ENCODE measurements around the gene GPR25.

The GPR25 gene

DNA sequence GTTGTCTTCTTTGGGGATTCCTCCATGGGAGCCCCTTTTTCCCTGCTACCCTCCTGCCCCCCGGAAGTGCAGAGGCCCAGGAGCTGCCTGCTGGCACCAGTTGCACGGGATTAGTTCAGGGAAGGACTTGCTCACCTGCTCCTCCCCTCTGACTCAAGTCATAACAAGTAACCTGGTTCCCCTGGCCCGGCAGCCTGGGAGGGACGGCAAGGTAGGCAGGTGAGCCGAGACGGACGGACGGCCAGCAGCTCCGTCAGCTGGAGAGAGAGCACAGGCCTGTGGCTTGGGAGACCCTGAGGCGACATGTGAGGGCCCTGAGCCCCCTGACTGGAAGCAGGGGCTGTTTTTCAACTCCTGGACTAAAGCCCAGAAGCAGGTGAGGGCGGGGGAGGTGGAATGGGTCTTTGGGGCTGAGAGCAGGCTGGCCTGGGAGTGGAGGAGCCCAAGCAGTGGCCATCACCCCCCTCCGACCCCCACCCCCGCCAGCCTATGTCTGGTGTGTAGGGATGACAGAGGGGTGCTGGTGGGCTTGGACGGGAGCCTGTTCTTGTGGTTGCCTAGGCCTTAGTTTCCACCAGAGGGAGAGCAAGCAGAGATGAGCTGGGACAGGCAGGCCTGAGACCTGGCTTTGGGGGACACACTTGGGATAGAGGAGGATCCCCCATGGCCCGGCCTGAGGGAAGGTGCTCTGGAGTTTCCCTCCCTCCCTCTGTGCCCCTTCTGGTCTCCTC lies 22.1 kb downstream of the GPR25 start, which contains the start of gene INAVA:
Gene INAVA, plus strand, starts transcription at position 189 of the 731 bp plus-strand sequence. CDS start 3,501 bp downstream, outside the sequence.
- no peak for DNase-seq (ENCODE audit: low spot score)

DNA sequence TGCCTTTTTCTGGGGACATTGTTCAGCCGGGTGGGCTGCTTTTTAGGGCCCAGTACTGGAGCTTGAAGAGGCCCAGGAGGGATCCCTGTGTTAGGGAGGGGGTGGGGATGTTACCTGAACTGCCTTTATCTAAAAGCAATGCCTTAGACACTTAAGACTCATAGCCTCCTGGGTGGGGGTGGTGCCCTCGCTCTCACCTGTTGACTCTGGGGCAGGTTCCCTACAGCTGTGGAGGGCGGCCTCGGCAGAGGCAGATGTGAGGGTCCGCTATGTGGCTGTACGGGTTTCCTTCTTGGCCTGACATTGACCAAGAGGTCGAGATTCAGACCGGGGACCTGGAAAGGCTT lies 22.6 kb downstream of the GPR25 start:
- DNase-seq (ENCODE audit: low spot score): no peak

DNA sequence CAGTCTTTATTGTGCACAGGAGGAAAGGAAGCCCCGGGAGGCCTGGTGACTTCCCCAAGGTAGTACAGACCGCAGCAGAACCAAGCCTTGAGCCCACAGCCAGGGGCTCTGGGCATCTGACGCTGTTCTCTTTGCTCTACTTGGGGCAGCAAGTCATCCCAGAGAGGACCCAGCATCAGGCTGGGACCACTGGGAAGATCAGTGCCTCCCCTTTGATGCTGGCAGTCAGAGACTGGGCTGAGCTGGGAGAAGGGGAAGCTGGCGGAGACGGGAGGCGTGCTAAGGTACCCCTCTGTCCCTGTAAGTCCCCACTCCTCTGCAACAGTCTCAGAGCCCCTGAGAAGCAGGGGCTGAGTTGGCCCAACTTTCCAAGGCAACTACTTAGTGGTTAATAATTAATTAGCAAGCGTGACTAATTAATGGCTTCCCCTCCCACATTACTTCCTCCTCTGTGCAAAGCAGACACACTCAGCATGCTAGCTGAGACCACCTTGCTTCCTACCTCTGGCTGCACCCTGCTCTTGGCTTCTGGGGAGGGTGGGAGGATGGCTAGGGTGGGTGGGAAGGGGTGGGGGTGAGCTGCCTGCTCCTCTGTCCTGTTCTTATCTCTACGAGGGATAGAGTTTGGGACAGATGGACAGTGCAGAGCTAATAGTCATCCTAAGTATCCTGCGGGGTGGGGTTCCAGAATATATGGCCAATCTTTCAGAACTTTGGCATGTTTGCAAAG lies 23.2 kb downstream of the GPR25 start:
- no peak for DNase-seq (ENCODE audit: low spot score)

DNA sequence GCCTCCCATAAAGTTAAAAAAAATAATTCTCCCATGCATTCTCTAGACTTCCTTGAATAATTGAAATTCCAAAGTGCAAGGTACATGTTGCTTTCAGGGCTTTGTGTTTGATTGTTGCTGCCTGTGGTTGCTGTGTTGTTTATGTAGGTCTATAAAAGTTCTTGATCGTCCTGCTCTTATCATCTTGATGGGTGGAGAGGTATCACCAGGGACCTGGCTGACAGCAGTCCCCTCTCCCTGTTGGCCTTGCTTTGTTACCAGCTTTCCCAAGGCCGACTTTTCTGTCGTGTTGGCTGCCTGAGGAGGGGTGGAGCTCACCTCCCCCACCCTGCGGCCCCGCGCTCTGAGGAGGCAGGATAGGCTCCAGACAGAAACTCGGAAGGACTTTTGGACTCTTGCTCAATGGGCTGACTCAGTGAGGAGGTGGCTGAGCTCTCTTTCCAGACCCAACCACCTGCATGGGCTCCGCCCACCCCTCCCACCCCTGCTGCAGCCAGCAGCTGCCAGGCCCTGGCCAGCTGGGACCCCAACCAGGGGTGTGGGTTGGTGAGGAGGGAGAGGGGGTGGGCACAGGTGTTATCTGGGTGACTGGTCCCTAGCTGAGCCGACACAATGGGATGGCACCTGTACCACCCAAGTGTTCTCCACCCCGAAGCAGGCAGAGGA lies 23.9 kb downstream of the GPR25 start:
- no peak for DNase-seq (ENCODE audit: low spot score)

DNA sequence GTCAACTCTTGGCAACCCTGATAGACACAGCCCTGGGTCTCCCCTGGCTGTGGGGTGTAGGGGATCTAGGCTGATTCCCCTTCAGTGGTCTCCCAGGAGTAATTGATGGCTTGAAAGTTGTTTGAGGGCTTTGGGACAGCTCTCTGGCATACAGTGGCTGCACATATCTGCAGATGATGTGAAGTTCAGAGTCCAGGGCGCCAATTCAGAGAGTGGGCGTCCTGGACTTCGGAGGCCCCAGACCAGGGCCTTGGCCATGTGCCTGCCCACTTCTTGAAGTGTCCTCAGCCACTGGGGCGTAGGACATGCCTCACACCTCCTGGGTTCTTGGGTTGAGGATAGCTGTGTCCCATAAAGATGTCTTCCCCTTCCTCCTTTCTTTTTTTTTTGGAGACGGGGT lies 24.5 kb downstream of the GPR25 start:
- no peak for DNase-seq (ENCODE audit: low spot score)

DNA sequence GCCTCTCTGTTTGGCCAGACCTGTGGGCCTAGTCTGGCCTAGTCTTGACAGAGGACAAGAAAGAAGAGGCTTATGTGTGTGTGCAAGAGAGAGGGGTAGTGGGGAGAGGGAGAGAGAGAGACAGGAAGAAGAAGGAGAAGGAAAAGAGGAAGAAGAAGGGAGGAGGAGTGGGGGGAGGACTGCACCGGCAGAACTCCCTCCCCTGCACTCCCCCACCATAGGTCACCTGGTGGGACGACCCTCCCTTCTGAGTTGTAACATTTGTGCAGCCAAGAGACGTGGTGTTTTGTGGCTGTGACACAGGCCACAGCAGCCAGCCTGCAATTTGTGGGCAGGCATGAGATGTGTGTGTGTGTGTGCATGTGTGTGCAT lies 26.2 kb downstream of the GPR25 start:
- no peak for DNase-seq (ENCODE audit: low spot score)

DNA sequence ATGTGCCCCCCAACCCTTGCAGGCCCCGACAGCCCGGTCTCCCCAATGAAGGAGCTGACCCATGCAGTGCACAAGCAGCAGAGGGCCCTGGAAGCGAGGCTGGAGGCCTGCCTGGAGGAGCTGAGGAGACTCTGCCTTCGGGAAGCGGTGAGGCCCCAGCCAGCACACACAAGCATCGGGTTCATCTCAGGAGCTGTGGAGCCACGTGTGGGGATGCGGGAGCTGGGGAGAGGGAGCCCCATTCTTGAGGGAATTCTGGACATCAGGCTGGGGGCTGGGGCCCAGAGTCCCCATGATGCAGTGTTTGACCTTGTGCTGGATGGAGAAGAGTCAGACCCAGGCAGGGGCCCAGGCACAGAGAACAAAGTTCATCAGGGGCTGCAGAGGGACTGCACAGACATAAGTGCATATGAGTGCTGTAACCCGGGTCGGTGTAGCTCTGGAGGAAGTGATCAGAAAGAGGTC lies 26.7 kb downstream of the GPR25 start:
- DNase-seq (ENCODE audit: low spot score): no peak

DNA sequence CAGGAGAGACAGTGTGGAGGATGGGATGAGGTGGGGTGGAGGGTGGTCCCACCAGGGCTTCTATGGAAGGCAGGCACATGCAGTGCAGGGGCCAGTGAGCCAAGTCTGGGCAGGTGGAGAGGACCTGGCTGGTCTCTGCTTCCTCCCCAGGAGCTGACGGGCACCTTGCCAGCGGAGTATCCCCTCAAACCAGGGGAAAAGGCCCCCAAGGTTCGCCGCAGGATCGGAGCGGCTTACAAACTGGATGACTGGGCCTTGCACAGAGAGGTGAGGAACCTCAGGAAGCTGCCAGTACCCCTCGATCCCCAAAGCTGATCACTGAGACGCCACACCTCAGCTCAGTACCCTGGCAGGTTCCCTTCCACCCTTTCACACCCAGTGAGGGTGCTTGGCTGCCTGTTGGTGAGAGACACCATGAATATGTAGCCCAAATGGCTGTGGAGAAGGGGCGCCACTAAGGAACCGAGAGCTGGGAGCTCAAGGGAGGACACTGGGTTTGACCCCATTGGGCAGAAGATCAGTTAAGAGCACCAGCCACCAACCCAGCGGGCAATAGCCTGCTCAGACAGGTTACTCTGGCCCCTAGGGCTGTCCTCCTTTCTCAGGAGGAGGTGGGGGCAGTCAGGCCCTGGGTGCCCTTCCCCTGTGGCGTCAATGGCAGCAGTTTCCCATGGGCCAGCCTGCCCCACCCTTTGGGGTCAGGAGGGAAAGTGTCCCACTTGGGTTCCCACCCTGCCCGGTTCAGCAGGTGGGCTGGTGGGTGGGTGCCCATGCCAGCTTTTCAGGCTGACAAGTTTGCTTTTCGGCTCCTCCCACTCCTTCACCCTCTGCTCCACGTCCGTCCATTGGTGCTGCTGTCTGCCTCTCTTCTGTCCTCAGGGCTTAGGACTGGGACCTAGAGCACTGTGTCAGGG lies 27.4 kb downstream of the GPR25 start:
- DNase-seq (ENCODE audit: low spot score): no peak

DNA sequence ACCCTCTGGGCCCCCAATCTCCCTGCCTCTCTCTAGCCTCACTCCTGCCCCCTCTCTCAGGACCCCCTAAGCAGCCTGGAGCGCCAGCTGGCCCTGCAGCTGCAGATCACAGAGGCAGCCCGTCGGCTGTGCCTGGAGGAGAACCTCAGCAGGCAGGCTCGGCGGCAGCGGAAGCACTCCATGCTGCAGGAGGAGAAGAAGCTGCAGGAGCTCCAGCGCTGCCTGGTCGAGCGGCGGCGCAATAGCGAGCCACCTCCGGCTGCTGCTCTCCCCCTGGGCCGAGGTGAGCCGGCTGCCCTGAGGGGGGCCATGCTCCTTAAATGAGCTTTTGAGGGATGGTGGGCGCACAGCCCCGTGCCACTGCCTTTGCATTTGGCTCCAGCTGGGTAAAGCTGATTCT lies 28.1 kb downstream of the GPR25 start:
- DNase-seq (ENCODE audit: low spot score): no peak

DNA sequence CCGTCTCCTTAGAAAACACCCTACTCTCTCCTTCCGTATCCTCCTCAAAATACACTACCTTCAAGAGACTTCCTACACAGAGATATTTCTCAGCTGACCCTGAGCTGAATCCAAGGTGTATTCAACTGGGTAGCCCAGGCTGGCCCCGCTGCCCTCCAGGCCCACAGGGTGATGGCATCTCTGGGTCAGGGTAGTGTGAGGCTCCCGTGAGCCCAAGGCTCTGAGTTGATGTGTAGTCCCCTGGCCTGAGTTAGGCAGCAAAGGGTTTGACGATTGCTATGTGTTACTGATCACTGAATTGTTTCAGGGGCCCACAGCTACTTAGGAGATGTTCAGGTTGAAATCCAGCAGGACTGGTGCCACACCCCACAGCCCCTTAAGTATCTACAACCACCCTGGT lies 28.6 kb downstream of the GPR25 start:
- DNase-seq (ENCODE audit: low spot score): no peak

DNA sequence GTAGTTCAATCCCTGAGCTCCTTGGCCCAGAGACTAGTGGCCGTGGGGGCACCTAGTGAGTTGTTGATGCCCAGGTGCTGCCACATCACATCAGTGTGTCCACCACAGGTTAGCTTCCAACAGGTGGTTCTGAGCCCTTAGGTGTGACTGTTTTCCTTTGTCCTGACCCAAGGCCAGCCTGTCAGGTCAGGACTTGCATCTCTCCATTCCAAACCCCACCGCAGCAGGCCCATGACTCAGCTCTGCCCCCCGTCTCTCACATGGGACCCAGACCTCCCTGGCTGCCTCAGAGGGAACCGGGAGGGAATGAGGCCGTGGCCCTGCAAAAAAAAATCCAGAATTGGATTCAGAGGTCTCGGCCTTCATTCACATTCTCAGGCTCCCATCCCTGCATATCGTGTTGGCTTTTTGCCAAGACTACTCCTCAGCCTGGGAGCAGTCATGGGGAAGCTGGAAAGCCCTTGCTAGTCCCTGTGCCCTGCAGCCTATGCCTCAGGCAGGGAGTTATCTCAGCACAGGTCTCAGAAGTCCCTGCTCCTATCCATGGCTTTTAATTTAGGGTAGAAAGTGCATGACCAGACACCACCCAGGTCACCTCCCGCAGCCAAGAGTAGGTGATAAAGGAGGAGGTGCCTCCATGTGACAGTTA lies 29.1 kb downstream of the GPR25 start:
- no peak for DNase-seq (ENCODE audit: low spot score)

DNA sequence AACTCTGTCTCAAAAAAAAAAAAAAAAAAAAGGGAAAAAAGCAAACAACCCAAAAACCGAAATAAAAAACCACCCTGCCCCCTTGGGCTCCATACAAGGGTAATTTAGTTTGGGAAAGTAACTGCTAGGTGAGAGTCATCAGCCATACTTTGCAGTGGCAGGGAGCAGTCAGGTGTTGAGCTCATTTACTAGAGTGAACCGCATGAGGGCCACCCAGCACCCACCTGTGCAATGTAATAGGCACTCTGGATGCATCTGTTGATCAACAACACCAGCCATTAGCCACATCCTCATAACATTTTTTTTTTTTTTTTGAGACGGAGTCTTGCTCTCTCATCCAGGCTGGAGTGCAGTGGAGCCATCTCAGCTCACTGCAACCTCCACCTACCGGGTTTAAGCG lies 31.0 kb downstream of the GPR25 start:
- no peak for DNase-seq (ENCODE audit: low spot score)

DNA sequence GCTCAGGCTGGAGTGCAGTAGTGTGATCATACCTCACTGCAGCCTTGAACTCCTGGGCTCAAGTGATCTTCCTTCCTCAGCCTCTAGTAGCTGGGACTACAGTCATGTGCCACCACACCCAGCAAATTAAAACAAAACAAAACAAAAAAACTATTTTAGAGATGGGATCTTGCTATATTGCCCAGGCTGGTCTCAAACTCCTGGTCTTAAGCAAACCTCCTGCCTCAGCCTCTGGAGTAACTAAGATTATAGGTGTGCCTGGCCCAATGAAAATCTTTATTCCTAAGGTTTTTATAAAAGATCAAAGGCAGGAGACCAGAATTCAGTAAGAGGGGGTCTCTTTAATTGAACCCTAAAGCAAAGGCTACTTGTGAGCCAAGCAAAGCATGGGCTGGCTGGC lies 32.0 kb downstream of the GPR25 start:
- DNase-seq (ENCODE audit: low spot score): no peak

DNA sequence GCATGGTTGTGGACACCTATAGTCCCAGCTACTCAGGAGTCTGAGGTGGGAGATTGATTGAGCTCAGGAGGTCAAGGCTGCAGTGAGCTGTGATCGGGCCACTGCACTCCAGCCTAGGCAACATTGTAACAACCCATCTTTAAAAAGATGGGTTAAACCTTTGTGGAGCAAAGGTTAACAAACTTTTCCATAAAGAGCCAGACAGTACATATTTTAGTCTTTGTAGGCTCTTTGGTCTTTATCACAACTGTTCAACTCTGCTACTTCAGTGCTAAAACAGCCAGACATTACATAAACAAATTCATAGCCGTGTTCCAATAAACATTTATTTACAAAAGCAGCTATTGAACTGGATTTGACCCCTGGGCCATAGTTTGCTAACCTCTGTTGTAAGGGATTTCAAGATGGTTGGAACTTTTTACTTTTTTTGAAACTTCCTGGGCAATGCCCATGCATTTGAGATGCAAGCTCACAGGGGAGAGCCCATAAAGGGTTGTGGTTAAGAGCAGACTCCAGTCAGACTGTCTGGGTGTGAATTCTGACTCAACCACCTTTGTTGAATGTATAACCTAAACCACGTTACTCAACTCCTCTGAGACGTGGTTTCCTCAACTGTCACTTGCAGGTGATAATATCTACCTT lies 32.8 kb downstream of the GPR25 start:
- DNase-seq (ENCODE audit: low spot score): no peak

DNA sequence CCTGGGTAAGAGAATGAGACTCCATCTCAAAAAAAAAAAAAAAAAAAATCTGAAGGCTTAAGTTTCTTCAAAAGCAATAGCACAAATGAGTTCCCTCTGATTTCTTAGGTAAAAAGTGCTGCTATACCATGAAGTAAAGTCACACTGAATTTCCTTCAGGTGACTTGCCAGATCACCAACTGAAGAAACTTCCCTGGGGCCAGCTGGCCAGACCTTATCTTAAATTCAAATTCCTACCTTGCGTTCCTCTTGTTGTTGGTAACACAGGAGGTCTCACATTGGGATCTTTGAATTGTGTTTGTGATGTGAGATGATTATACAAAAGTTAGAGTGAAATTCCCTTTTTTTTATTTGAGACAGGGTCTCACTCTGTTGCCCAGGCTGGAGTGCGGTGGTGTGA lies 33.7 kb downstream of the GPR25 start:
- DNase-seq (ENCODE audit: low spot score): no peak

DNA sequence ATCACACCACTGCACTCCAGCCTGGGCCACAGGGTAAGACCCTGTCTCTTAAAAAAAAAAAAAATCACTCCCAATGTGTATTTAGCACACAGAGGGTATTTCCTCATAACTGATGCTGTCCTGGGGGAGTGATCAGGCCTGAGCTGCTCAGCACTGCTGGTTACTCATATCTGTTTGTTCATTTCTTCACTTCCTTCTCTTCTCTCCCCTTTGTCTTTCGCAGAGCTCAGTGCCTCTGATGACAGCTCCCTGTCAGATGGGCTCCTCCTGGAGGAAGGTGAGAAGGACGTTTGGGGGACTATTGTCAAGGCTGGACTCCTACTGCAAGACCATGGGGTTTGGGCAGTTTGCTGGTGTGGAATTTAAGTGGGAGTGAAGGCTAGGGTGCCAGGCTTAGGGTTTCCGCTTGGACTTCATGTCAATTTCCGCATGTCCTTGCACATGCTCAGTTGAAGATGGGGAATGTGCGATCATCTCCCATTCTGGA lies 34.9 kb downstream of the GPR25 start:
- DNase-seq (ENCODE audit: low spot score): no peak

DNA sequence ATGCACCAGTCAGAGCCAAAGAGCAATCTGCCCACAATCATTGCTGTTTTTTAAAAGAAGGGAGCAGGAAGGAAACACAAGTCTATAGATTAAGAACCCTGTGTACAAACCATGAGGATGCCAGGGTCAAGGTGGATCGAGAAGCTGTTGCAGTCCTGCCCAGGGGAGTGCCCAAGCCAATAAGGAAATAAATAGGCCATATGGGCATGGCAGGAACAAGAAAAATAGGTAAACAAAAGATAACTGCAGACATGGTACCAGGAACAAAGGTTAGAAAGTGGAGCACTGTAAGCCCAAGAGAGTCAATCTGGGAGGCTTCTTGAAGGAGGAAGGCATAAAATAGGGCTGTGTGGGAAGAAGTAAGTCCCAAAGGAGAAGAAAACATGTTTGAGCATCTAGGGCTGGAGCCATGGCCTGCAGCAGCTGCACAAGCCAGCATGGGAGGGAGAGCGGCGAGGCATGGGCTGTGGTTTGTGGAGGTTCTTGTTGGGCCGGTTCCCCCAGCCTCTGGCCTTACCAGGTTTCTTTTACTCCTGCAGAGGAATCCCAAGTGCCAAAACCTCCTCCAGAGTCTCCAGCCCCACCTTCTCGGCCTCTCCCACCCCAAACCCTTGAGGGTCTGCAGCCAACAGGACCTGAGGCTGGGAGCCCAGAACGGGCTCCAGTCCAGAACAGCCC lies 35.5 kb downstream of the GPR25 start:
- no peak for DNase-seq (ENCODE audit: low spot score)

DNA sequence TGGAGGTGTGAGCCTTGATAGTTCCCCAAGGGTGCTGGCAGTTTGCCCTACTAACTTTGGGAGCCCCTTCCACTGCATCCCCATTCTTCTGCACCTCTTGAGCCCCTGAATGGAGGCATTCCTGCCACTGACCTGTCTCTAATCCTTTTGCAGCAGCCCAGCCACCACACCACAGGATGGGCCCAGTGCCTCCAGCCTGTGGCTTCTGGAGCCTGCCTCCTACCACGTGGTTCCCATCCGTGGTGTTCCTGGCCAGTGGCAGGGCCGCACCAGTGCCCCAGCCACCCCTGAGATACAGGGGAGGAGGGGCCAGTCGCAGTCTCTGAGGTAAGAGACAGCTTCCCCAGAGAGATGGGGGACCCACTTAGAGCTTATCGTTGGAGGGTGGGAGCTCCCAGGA lies 36.3 kb downstream of the GPR25 start:
- DNase-seq (ENCODE audit: low spot score): no peak

DNA sequence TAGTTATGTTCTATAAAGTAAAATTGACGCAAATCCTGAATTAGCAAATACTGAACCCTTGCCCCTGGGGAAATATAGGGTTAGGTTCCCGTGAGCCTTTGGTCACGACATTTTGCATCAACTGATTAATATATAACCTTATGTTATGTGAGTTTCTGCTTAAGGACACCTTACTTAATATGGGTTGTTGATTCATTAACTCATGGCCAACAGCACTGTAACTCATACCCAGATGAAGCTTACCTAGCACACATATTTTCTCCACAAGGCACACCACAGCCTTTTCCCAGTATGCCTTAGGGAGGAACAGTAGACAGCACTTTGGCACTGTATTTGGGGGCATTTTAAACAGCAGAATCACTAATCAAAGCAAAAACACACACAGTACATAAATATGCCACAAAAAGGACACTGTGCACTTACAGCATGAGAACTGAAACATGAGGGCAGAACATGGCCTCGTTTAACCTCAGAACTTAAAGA lies 37.0 kb downstream of the GPR25 start:
- DNase-seq (ENCODE audit: low spot score): no peak

DNA sequence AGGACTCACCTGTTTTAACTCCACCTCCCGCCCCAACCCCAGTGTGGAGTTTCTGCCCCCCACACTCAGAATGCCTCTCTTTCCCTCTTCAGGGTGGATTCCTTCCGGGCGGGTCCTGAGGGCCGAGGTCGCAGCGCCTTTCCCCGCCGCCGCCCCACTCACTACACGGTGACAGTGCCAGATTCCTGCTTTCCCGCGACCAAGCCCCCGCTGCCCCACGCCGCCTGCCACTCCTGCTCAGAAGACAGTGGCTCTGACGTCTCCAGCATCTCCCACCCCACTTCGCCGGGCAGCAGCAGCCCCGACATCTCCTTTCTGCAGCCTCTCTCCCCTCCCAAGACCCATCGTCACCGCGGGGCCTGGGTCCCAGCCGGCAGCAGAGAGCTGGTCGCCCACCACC lies 38.6 kb downstream of the GPR25 start:
- DNase-seq (ENCODE audit: low spot score): no peak

All from globus pallidus (tissue), 1 donor.